Osteocyte (in vitro differentiated cells): ENCODE results near the gene SIRPB2. TPM values are rescaled to one million over a fixed set of nuclear protein-coding genes. Genes with fewer than 3 reads are reported as not detected.
A peak's percentile ranks its signal among the peaks of the same experiment; 100 is the strongest.

Source experiments
- DNase-seq: peaks from one replicate; pipeline ENCODE4 v3.0.0; 2021; ENCODE audit warnings: mixed read lengths; ENCODE audit not compliant: unreplicated experiment; ENCODE audit errors: extremely low spot score
- H3K27ac Mint-ChIP-seq: one replicate; pipeline ENCODE4 v1.8.0; 2021; ENCODE audit warnings: mild to moderate bottlenecking, mixed read lengths; ENCODE audit not compliant: unreplicated experiment
- H3K27me3 Mint-ChIP-seq: one replicate; pipeline ENCODE4 v1.8.0; 2021; ENCODE audit warnings: mixed read lengths; ENCODE audit not compliant: unreplicated experiment
- H3K36me3 Mint-ChIP-seq: one replicate; pipeline ENCODE4 v1.8.0; 2021; ENCODE audit warnings: mixed read lengths; ENCODE audit not compliant: unreplicated experiment
- H3K4me1 Mint-ChIP-seq: one replicate; pipeline ENCODE4 v1.8.0; 2021; ENCODE audit warnings: mixed read lengths; ENCODE audit not compliant: unreplicated experiment
- H3K4me3 Mint-ChIP-seq: one replicate; pipeline ENCODE4 v1.8.0; 2021; ENCODE audit warnings: mild to moderate bottlenecking, moderate library complexity, mixed read lengths; ENCODE audit not compliant: unreplicated experiment
- H3K9me3 Mint-ChIP-seq: one replicate; pipeline ENCODE4 v1.8.0; 2021; ENCODE audit warnings: mixed read lengths; ENCODE audit not compliant: unreplicated experiment
- CTCF ChIP-seq: fragments of 200-600 bp; sonication (generic); IDR thresholded peaks from 2 replicates; pipeline ENCODE4 v1.5.0; 2021; ENCODE audit warnings: antibody characterized with exemption, mild to moderate bottlenecking, moderate library complexity
- total RNA-seq: library from RNA; stranded (reverse); gene quantifications from 2 replicates; pipeline ENCODE4 v1.2.1, GENCODE V29; 2021

SIRPB2 gene
- total RNA-seq, 1 donor from 2014 or later: not detected

DNA sequence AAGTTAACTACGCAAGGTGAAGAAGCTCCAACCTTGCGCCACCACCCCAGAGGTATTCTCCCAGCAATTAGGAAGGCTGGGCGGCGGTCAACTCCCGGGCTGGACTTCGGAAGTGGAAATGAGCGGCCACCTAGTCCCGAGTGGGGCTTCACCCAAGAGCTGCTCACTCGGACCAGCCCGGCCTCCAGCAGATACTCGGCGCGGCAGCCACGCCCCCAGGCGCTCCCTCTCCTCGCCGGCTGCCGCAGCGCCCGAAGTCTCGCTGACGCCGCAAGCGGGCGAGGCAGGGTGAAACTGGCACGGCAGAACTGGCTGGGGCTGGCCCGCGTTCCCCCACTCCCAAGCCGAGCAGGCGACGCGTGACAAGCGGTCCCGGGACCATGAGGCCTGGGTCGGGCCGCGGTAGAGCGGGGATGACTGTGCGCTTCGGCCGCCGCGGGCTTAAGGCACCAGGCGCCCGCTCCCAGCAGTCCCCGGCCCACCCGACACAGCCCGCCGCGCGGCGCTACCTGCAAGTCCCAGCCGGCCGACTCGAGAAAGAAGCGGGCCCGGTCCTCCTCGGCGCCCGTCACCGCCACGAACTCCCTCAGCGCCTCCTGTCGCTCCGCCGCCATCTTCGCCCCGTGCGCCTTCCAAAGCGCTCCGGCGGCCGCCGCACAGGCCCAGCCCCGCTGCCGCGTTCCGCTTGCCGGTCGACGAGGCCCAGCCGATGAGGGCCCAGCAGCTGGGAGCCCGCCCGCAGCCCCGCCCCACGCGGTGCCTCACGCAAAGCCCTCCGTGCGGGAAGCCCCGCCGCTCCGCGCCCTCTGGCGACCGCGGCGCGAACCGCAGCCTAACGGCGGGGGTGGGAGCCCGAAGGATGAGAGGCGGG, 24.8 kb downstream of the SIRPB2 start, which contains the start of gene NSFL1C:
NSFL1C (minus strand) TSS at position 639 of the 871 bp plus-strand sequence; CDS start at position 614, 25 bp downstream.
- TF ChIP-seq CTCF: peak; percentile 100
- Mint-ChIP-seq H3K4me3 (peak within 1 kb of the TSS; percentile 79), H3K4me1 (peaks cover 44% of the 10 kb centered on the region)

GRCh38 chr20:1465470-1466210, 25.6 kb downstream of the SIRPB2 start:
- peaks cover 38% of the 10 kb centered on the region for H3K4me1 Mint-ChIP-seq
- DNase-seq: no peak
- no peak for TF ChIP-seq CTCF
- peak overlapping the region; percentile 79 for H3K4me3 Mint-ChIP-seq
- no peaks in the 10 kb centered on the region for H3K9me3 Mint-ChIP-seq
- H3K27ac Mint-ChIP-seq: peak overlapping the region; percentile 69
- H3K36me3 Mint-ChIP-seq: peaks cover 13% of the 10 kb centered on the region
- H3K27me3 Mint-ChIP-seq: no peaks in the 10 kb centered on the region

More for the DNA sequence above, 24.8 kb downstream of the SIRPB2 start, which contains the start of gene NSFL1C:
- Mint-ChIP-seq H3K27ac (peak within 1 kb of the TSS; percentile 69), H3K27me3 (no peaks in the 10 kb centered on the region), H3K9me3 (no peaks in the 10 kb centered on the region), H3K36me3 (peaks cover 7% of the 10 kb centered on the region)
- DNase-seq: peak; percentile 99

GRCh38 chr20:1463971-1464570, 27.1 kb downstream of the SIRPB2 start:
- H3K4me3 Mint-ChIP-seq: no peak overlapping the region
- H3K27me3 Mint-ChIP-seq: no peaks in the 10 kb centered on the region

DNA sequence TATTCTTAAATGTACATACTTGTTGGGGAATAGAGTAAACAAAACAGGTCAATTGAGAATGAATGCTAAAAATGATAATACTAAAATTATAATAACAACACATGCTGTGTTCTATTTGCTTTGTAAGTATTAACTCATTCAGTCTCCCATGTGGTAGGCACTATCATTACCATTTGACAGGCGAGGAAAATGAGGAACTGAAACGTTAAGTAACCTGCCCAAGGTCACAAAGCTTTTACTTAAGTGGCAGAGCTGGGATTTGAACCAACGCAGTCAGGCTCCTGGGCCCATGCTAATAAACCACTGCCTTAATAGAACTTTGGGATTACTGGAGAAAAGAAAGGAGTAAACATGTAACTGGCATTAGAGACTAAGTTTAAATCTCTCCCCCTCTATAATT, 28.4 kb downstream of the SIRPB2 start:
- Mint-ChIP-seq H3K4me3 (no peak overlapping the region), H3K4me1 (peaks cover 25% of the 10 kb centered on the region), H3K9me3 (no peaks in the 10 kb centered on the region), H3K27ac (no peak overlapping the region), H3K27me3 (no peaks in the 10 kb centered on the region), H3K36me3 (peaks cover 14% of the 10 kb centered on the region)
- TF ChIP-seq CTCF: no peak
- DNase-seq: no peak

More at GRCh38 chr20:1463971-1464570, 27.1 kb downstream of the SIRPB2 start:
- peak; percentile 71 for DNase-seq
- Mint-ChIP-seq H3K36me3 (peaks cover 14% of the 10 kb centered on the region), H3K4me1 (peaks cover 25% of the 10 kb centered on the region), H3K27ac (no peak overlapping the region), H3K9me3 (no peaks in the 10 kb centered on the region)
- TF ChIP-seq CTCF: no peak
